ENCODE results near the gene GTF2IRD1.
"Not testable (repeated sequence)": the region's sequence is repeated elsewhere in the genome, so short reads cannot be mapped to it uniquely, and the experiment has no call there.

The GTF2IRD1 gene

DNA sequence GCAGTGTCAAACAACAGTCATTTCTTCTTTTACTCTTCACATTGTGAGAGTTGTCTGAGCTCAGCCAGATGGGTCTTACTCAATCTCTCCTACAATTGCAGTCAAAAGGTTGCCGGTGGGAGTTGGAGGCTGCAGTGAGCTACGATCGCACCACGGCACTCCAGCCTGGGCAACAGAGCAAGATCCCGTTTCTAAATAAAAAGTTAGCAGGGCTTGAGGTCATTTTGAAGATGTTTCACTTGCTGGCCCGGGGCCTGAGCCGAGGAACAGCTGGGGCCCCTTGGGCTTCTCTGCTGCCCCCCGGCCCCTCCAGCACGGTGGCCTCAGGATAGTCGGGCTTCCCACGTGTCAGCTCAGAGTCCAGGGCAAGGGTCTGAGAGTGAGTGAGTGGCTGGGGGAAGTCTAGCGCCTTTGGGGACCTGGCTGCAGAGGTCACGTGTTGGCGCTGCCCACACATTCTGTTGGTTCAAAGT lies 40.4 kb downstream of the GTF2IRD1 start:
- no peak for DNase-seq

DNA sequence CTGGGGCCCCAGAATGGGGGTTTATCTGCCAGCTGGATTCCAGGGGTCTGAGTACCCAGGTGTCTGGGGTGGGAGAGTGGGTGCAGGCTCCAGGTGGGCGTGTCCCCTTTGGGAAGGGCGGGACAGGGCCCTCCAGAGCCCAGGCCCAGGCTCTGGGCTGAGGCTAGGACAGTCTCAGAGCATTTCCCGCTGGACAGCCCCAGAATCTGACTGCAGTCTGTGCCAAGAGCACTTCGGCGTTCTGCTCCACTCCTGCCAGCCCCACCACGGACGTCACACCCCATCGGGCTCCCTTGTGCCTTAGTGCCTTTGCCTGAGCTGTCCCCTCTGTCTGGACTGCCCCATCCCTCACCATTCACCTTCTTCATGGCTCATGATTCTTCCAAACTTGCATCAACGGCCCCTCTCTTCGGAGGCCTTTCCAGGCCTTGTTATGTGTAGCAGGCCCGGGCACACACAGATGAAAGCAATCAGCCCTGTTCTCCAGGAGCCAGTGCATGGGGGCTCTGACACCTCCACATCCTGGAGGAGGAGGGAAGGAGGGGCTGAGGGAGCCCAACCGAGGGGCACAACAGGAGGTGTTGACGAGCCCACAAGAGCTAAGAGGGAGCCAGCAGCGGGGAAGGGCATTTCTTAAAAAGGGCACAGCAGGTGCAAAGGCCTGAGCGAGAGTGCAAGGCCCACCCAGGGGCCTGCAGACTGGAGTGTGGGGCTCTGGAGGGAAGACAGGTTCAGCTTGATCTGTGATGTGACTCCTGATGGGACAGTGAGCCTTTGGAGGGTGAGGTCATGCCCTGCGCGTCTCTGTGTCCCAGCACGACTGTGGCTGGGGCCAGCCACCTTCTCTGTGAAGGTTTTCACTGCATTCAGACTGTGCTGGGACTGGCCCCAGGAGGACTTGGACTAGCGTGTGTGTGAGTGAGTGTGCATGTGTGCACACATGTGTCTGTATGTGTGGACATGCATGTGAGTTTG lies 41.7 kb downstream of the GTF2IRD1 start:
- no peak for DNase-seq

DNA sequence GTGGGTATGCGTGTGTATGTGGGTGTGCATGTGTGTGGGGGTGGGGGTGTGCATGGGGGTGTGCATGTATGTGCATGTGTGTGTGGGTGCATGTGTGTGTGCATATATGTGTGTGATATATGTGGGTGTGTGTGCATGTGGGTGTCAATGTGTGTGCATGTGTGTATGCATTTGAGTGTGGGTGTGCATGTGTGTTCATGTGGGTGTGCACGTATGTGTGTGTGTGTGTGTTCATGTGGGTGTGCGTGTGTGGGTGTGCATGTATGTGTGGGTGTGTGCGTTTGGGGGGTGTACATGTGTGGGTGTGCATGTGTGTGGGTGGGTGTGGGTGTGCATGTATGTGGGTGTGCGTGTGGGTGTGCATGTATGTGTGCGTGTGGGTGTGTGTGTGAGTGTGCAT lies 42.6 kb downstream of the GTF2IRD1 start:
- DNase-seq = no peak

DNA sequence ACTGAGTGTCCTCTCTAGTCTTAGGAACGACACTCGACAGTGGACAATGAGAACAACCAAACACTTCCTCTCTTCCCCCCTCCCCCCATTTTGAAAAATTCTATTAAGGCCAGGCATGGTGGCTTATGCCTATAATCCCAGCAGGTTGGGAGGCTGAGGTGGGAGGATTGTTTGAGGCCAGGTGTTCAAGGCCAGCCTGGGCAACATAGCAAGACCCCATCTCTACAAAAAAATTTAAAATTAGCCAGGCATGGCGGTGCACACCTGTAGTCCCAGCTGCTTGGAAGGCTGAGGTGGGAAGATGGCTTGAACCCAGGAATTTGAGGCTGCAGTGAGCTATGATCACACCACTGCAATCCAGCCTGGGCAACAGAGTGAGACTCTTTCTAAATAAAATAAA lies 43.1 kb downstream of the GTF2IRD1 start:
- DNase-seq = not testable (repeated sequence)

DNA sequence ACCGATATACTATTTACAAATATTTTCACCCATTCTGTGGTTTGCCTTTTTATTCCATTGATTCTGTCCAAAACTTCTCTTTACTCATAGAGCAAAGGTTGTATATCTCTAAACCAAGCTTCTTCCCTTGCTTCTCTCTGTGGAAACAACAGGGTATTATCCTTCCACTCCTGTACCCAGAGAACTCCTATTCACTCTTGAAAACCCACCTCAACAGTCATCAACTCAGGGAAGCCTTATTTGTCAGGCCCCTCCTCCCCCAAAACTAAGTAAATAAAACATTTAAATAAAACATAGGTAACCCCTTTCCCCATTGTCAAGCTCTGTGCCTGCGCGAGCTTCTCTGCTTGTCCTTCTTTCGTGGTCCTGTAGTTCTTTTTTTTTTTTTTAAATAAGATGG lies 44.6 kb downstream of the GTF2IRD1 start:
- no peak for DNase-seq

DNA sequence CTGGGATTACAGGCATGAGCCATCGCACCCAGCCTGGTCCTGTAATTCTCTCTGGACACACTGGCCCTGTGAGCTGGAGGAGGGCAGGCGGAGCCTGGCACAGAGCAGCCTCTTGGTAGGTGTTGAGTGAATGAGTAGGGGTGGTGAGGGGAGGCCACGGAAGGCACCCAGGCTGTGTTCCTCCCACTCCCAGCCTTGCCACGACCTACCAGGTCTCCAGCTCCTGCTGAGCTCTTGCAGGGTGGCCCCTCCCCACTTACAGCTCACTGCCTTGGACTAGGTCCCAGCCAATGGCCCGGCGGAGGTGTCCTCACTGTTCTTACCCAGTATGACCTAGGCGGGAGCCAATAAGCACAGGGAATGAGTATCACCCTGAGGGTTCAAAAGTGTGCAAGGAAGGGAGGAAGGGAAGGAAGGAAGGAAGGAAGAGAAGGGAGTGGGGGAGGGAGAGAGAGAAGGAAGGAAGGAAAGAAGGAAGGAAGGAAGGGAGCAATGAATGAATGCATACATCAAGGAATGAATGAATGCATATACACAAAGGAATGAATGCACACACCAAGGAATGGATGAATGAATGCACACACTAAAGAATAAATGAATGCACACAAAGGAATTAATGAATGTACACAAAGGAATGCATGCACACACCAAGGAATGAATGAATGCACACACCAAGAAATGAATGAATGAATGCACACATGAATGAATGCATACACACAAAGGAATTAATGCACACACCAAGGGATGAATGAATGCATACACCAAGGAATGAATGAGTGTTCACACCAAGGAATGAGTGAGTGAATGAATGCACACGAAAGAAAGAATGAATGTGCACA lies 45.5 kb downstream of the GTF2IRD1 start:
- no peak for DNase-seq

DNA sequence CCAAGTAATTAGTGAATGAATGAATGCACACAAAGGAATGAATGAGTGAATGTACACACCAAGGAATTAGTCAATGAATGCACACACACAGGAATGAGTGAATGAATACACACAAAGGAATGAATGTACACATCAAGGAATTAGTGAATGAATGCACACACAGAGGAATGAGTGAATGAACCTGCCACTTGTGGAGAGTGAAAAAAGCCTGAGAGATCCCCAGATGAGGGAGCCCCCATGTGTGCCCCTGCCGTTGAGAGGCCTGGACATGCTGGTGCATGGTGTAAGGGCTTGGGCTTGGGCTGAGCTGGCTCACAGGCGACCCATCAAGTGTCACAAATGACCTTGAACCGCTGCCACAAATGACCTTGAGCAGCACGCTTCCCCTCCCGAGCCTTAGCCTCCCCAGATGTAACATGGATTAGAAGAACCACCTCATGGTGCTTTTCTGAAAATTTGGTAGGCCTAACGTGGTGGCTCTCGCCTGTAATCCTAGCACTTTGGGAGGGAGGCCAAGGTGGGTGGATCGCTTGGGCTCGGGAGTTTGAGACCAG lies 46.2 kb downstream of the GTF2IRD1 start:
- DNase-seq = no peak

DNA sequence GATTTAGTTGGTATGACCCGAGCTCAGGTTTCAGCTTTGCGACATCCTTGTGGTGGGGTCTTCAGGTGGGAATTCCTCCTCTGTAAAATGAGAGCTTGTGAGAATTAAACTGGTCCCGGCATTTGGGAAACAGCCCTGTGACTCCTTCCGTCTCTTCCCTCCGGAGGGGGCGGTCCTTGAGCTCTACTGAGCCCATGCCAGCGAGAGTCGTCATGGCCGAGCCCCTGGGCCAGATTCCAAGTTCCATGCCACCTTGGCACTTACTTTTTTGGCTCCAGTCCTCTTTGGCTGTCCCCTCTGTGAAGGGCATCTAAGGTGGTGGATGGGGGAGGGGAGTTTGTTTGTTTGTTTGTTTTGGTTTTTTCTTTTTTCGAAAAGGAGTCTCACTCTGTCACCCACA lies 47.6 kb downstream of the GTF2IRD1 start:
- no peak for DNase-seq

DNA sequence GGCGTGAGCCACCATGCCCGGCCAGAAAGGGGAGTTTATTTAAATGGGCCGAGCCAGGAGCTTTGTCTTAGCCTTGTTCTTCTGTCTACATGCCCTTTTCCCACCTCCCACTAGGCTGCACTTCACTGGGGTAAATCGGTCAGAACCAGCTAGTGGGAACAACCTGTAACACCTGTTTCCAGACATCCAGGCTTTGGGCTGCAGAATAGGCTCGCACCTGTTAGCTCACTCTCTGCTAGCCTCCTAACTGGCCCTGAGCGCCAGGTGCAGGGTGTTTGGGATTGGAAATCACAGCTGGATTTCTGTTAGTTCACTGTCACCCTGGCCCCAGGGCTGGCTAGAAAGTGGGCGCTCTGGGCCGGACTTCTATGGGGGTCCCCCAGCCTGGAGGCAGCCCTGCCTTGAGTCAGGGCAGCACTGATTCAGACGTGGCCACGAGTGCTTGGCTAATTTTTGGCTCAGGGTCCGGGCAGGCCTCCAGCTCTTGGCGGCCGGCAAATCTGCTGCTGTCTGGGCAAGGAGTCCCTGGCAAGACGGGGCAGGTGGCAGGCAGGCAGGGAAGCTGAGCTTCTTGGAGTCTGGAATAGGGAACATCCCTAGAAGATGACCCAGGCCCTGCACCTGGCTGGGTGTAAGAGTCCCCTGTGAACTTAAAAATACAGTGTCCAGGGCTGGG lies 48.6 kb downstream of the GTF2IRD1 start:
- DNase-seq = no peak

DNA sequence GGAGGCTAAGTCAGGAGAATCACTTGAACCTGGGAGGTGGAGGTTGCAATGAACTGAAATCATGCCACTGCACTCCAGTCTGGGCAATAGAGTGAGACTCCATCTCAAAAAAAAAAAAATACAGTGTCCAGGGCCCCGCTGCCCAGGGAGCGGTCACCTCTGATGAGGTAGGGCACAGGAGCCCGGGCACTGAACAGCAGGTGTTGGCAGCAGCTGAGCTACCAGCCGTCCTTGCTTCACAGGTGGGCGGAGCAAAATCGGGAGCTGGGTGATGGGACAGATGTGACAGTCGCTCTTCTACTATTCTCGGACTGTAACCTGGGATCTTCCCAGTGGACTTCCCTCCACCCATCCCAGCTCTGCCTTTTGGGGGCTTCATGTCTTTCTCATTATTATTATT lies 49.4 kb downstream of the GTF2IRD1 start:
- DNase-seq = no peak

DNA sequence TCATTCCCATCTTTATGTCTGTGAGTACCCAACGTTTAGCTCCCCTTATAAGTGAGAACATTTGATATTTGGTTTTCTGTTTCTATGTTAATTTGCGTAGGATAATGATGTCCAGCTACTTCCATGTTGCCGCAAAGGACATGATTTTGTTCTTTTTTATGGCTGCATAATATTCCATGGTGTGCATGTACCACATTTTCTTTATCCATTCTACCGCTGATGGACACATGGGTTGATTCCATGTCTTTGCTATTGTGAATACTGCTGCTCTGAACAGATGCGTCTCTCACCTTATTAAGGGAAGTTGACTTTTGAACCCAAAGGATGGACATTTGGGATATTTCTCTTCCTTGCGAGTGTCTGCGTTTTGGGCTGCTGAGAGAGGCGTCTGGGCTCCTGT lies 50.2 kb downstream of the GTF2IRD1 start:
- no peak for DNase-seq

DNA sequence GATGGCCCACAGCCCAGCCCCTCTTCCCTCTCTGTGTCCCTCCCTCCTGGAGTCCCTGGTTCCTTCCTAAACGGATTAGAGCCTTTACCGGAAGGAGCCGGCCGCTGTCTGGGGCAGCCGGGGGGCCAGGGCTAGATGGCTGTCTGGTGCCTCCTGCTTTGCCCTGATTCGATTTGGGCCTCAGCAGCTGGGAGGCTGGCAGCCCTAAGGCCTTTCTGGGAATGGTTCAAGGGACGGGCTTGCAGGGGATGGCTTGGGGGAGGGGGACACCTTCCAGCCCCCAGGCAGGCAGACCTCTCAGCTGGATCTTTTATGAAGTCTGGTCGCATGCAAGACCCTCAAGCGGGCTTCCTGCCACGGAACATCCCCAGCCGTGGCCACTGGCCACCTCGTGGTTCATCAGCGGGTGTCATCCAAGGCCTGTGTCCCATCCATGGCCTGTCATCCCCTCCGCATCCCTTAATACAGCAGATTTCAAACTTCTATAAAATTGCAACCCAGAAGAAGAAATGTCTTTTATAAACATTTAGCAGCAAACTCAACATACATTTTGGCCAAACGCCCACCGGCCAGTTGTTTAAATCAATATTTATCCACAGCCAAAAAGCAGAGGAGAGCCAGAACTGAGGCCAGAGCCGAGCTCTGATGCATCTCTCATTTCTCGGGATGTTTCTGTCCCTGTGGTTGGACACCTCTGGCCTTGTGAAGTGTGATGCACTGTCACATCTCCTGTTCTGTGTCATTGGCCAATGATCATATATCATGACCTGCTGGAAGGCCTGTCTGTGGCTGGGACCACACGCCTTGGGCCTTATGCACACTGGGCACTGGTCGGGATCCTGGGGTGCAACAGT lies 52.0 kb downstream of the GTF2IRD1 start:
- DNase-seq = no peak

DNA sequence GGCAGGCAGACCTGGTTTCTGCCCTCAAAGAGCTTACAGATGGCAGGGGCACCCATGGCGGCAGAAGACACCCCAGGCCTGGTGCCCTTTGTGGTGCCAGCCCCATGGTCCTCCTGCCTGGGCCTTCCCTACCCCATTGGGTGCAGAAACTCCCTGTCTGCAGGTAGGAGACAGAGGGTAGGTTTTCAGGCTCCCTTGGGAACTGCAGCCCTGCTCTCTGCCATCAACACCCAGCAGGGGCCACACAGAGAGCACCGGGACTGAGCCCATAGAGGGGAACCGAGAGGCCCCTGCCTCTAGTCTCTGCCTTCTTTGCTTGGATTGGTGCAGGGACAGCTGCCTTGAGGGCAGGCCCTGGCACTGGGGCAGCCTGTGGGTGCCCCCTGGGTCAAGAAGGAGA lies 52.6 kb downstream of the GTF2IRD1 start:
- DNase-seq = no peak

DNA sequence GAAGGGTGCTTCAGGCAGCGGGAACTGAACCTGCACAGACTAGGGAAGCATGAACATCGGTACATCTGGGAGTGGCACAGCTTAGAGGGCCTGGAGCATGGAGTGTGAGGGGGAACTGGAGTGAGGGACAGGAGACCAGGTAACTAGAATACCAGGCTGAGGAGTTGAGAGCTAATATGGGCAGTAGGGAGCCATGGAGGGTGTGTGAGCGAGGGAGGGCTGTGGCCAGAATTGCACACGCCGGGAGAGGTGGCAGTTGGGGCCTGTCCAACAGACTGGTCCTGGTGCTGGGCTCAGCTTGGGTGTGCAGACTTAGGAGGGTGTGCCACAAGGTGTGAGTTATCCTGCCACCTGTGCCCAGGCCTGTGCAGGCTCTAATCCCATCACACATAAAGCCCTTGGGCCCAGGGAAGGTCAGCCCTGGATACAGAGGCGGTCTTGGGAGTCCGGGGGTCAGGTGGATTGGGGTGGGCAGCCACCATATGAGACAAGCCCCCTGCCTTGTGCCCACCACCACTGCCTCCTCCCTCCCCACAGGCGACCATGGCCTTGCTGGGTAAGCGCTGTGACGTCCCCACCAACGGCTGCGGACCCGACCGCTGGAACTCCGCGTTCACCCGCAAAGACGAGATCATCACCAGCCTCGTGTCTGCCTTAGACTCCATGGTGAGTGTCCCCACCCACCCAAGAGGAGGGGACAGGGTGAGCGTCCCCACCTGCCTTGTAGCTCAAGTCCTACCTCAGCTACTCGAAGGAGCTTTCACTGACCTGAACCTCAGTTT lies 54.0 kb downstream of the GTF2IRD1 start:
- DNase-seq = no peak

DNA sequence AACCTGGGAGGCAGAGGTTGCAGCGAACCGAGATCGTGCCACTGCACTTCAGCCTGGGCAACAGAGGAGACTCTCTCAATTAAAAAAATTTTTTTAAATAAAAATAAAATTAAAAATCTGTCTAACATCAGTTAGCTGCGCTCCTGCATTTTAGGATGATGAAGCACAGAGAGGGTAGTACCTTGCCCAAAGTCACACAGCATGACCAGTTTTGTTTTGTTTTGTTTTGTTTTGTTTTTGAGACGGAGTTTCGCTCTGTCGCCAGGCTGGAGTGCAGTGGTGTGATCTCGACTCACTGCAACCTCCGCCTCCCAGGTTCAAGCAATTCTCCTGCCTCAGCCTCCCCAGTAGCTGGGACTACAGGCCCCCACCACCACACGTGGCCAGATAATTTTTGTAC lies 55.7 kb downstream of the GTF2IRD1 start:
- not testable (repeated sequence) for DNase-seq

DNA sequence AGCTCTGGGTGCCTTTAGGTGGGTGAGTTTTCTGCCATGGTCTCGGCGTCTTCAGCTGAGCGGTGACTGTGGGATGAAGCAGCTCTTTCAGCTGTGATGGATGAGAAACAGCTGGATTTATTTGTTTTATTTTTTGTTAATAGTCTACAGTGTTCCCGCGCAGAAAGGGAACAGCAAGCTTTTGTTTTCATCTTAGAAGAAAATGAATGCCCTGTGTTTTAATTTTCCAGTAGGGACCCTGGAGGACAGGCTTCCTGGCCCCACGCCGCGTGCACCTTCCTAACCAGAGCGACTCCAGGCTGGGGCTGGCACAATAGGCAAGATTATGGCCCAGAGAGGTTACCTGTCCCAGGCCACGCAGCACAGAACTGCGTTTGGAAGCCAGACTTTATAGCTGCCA lies 57.6 kb downstream of the GTF2IRD1 start:
- DNase-seq = no peak

DNA sequence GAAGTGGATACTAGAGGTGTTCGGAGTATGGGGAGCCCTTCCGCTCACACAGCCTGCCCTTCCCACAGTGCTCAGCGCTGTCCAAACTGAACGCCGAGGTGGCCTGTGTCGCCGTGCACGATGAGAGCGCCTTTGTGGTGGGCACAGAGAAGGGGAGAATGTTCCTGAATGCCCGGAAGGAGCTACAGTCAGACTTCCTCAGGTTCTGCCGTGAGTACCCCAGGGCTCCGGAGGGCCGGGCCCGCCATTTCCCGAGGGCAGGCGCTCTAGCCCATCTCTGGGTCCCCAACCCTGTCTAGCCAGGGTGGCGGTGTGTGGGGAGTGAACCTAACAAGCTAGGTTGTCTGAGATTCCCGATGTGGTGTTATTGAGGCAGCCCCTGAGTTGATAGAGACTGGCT lies 59.1 kb downstream of the GTF2IRD1 start:
- DNase-seq = no peak

DNA sequence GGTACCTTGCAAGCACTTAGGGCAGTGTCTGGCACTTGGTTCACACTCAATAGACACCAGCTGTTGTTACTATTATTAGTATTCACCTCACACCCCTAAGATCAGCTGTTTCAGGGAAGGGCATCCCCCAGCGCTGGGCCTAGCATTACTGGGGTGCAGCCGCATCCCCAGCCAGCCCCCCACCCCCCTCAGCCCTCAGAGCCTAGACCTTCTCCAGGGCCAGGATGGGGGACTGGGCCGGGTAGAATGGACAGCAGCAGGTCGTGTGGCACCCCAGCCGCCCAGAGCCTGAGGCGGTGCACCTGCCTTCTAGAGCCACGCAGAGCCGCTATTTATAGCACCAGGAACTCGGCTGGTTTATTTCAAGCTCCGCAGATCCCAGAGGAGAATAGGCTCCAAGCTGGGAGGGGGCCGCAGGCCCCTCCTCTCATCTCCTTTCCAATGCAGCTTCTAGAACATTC lies 60.5 kb downstream of the GTF2IRD1 start:
- no peak for DNase-seq

DNA sequence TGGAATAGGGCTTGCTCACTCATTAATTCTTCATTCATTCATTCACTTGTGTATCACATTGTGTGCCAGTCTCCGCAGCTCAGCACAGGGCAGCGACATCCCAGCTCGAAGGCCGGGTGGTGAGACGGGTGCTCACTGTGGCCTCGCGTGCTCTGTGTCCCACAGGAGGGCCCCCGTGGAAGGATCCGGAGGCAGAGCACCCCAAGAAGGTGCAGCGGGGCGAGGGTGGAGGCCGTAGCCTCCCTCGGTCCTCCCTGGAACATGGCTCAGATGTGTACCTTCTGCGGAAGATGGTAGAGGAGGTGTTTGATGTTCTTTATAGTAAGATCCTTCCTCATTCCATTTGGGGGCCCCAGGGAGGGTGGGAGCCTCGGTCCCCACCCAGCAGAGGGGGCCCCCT lies 61.6 kb downstream of the GTF2IRD1 start:
- no peak for DNase-seq

DNA sequence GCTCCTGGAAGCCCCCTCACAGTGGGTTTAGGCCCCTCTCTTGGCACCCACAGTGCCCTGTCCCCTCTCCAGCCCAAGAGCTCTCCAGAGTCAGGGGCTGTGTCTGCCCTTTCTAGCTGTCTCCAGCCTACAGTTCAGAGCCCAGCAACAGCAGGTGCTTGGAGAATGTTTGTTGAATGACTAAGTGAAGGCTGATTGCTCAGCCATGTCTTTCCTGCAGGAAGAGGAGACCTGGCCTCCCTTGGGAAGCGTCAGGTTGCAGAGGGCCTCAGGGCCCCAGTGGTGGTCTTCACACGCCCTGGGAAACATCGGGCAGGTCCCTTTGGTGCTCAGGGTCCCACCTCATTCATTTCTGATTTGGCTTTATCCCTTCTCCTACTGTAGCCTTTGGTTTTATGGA lies 62.5 kb downstream of the GTF2IRD1 start:
- no peak for DNase-seq

DNA sequence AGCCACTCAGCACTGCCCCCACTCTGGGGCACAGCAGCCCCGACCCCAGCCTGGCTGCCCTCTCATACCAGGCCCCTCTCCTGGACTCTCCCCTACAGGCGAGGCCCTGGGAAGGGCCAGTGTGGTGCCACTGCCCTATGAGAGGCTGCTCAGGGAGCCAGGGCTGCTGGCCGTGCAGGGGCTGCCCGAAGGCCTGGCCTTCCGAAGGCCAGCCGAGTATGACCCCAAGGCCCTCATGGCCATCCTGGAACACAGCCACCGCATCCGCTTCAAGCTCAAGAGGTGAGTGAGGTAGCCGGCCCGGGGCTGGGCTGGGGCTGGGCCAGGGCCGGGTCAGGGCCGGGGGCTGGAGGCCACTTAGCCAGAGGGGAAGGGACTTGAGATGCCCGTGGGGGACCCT lies 64.3 kb downstream of the GTF2IRD1 start:
- no peak for DNase-seq
